GM12878 (cell line): ENCODE results near the gene RSF1.
"Not testable (repeated sequence)": the region's sequence is repeated elsewhere in the genome, so short reads cannot be mapped to it uniquely, and the experiment has no call there.

Experiments used
- ETV6 ChIP-seq, 2 experiments: fragments of 450-650 bp in 1 of 2; IDR thresholded peaks in 1 of 2; conservative IDR thresholded peaks in 1 of 2; 2 replicates each; pipeline ENCODE4 v1.6.1; 2014; ENCODE audit warnings: antibody characterized with exemption in 1 of 2, borderline replicate concordance in 1 of 2, low read depth in 1 of 2, mild to moderate bottlenecking in 1 of 2, moderate library complexity in 1 of 2
- FOS ChIP-seq: IDR thresholded peaks from 3 replicates; pipeline ENCODE4 v1.6.1; 2011; ENCODE audit warnings: borderline replicate concordance; ENCODE audit not compliant: insufficient read length; ENCODE audit errors: extremely low read depth
- FOXK2 ChIP-seq: fragments of 450-650 bp; IDR thresholded peaks from 2 replicates; pipeline ENCODE4 v1.6.1; 2017; ENCODE audit warnings: mild to moderate bottlenecking, moderate library complexity
- PAX5 ChIP-seq: IDR thresholded peaks from 2 replicates; pipeline ENCODE4 v1.6.1; 2011; ENCODE audit warnings: low read depth, low read length, borderline replicate concordance
- PML ChIP-seq: IDR thresholded peaks from 2 replicates; pipeline ENCODE4 v1.6.1; 2012; ENCODE audit warnings: low read length, inconsistent platforms
- POLR2AphosphoS2 ChIP-seq: IDR thresholded peaks from 2 replicates; pipeline ENCODE4 v1.6.1; 2011; ENCODE audit warnings: low read depth, mild to moderate bottlenecking, low read length, improper control_type of control experiment, moderate library complexity
- POLR2AphosphoS5 ChIP-seq: IDR thresholded peaks from 2 replicates; pipeline ENCODE4 v1.6.1; 2011; ENCODE audit warnings: mild to moderate bottlenecking, low read length, inconsistent platforms
- ZSCAN29 ChIP-seq: fragments of 450-650 bp; IDR thresholded peaks from 2 replicates; pipeline ENCODE4 v1.6.1; 2017; ENCODE audit warnings: mild to moderate bottlenecking, moderate library complexity
- TF ChIP-seq, protein P1 (sequence below), 3 experiments: IDR thresholded peaks in 2 of 3; conservative IDR thresholded peaks in 1 of 3; 2 replicates each; pipeline ENCODE4 v1.5.1; 2011; ENCODE audit warnings: low read depth in 3 of 3, low read length in 3 of 3, mild to moderate bottlenecking in 3 of 3, control low read depth in 2 of 3, moderate library complexity in 2 of 3, inconsistent platforms in 1 of 3, mixed read lengths in 1 of 3; ENCODE audit not compliant: control insufficient read depth in 2 of 3, insufficient read depth in 1 of 3; ENCODE audit errors: extremely low read depth in 1 of 3
- TF ChIP-seq, protein P2 (sequence below): IDR thresholded peaks from 2 replicates; pipeline ENCODE4 v1.6.1; 2011; ENCODE audit warnings: low read depth, low read length, improper control_type of control experiment, borderline replicate concordance

DNA sequence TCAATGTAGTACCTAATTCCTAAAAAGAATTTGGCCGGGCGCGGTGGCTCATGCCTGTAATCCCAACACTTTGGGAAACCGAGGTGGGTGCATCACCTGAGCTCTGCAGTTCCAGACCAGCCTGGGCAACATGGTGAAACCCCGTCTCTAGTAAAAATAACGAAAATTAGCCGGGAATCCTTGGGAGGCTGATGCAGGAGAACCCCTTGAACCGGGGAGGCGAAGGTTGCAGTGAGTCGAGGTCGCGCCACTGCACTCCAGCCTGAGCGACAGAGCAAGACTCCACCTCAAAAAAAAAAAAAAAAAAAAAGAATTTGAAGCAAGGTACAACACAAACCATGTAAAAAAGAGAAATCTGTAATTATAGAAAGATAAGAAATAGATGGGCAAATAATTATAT, 1.6 kb upstream of the RSF1 start:
- not testable (repeated sequence) for TF ChIP-seq PML; POLR2AphosphoS2; POLR2AphosphoS5; ETV6 (conservative IDR thresholded peaks at IDR 0.05 in 1 of 2, IDR thresholded peaks at IDR 0.05 in 1 of 2; ENCODE audit: borderline replicate concordance in 1 of 2, low read depth in 1 of 2); PAX5; ZSCAN29; FOS; FOXK2
- TF ChIP-seq, protein P1, sequence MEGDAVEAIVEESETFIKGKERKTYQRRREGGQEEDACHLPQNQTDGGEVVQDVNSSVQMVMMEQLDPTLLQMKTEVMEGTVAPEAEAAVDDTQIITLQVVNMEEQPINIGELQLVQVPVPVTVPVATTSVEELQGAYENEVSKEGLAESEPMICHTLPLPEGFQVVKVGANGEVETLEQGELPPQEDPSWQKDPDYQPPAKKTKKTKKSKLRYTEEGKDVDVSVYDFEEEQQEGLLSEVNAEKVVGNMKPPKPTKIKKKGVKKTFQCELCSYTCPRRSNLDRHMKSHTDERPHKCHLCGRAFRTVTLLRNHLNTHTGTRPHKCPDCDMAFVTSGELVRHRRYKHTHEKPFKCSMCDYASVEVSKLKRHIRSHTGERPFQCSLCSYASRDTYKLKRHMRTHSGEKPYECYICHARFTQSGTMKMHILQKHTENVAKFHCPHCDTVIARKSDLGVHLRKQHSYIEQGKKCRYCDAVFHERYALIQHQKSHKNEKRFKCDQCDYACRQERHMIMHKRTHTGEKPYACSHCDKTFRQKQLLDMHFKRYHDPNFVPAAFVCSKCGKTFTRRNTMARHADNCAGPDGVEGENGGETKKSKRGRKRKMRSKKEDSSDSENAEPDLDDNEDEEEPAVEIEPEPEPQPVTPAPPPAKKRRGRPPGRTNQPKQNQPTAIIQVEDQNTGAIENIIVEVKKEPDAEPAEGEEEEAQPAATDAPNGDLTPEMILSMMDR (IDR thresholded peaks at IDR 0.05 in 2 of 3, conservative IDR thresholded peaks at IDR 0.05 in 1 of 3; ENCODE audit: control insufficient read depth in 2 of 3, extremely low read depth in 1 of 3, insufficient read depth in 1 of 3, low read depth in 3 of 3, low read length in 3 of 3) = not testable (repeated sequence)
- TF ChIP-seq, protein P2, sequence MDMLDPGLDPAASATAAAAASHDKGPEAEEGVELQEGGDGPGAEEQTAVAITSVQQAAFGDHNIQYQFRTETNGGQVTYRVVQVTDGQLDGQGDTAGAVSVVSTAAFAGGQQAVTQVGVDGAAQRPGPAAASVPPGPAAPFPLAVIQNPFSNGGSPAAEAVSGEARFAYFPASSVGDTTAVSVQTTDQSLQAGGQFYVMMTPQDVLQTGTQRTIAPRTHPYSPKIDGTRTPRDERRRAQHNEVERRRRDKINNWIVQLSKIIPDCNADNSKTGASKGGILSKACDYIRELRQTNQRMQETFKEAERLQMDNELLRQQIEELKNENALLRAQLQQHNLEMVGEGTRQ = not testable (repeated sequence)
